CD1c-positive myeloid dendritic cell (primary cell): ENCODE results near the gene TUBGCP6.
"Not testable (repeated sequence)": the region's sequence is repeated elsewhere in the genome, so short reads cannot be mapped to it uniquely, and the experiment has no call there.

Experiments used
- DNase-seq: peaks from one replicate; pipeline ENCODE4 v3.0.0-alpha.2; 2016; ENCODE audit errors: extremely low spot score

Gene TUBGCP6

DNA sequence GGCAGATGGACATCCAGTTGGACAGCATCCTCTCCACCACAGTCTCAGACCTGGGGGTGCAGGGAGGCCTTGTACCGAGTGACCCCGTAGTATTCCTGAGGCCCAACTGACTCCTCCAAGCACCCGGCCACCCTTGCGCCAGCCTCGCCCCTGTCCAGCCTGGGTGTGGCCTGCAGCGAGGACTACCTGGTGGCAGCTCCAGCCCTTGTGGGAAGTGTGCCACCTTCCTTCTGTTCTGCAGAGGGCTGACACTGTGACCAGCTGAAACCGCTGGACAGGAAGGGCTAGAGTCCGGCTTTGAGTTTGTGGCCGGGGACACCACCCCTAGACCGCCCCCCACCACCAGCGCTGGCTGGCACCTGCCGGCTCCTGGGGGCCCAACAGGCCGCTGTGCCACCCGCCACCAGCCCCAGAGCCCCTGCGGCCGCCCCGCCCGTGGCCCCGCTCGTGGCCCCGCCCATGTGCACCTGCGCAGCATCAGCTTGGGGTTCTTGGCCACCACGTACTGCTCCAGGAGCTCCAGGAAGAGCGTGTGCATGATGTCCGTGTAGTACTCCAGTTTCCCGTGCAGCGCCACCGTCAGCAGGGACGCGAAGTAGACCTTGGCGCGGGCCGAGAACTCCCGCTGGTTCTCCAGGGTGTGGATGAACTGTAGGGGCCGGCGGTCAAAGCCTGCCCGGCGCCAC lies 35.3 kb upstream of the TUBGCP6 start:
- no peak for DNase-seq

DNA sequence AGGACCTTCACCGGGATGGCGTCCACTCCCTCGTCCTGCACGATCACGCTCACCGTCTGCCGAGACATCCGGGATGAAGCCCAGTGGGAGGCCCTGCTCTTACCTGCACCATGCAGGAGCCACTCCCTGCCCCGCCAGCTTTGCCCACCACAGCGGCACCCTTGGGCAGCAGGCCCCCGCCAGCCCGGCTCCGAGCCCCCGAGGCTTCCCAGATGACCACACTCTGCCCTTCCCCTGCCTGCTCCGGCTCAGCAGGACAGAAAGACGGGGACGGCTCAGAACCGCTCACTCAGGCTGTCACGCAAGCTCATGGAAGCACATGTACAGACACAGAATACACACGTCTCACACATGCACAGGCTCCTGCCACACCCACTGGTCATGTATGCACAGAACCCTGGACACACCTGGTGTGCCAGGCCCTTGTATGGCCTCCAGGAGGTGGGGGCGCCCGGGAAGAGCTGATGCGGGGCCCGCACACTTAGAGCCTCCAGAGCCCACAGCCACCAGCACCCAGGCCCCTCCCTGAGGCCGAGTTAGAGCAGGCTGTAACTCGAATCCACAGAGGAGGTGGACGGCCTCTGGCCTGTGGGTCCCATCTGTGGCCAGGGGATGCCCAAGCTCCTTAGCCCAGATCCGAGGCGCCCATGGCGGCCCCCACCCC lies 34.3 kb upstream of the TUBGCP6 start:
- no peak for DNase-seq

DNA sequence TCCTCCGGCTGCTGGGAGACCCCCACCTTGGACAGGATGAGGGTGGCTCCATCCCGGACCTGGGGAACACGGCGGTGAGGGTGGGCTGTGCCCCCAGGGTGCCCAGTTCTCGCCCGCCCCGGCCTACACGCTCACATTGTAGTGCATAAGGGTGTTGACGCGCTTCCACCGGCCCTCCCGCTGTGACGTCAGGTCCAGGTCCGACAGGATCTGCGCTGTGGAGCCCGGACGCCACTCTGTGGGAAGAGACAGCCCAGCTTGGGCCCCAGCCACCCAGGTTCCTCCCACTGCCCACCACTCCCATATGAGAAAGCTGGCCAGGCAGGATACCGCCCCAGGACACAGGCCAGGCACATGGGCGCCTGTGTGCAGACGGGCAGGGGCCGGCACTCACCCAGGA lies 33.6 kb upstream of the TUBGCP6 start:
- no peak for DNase-seq

DNA sequence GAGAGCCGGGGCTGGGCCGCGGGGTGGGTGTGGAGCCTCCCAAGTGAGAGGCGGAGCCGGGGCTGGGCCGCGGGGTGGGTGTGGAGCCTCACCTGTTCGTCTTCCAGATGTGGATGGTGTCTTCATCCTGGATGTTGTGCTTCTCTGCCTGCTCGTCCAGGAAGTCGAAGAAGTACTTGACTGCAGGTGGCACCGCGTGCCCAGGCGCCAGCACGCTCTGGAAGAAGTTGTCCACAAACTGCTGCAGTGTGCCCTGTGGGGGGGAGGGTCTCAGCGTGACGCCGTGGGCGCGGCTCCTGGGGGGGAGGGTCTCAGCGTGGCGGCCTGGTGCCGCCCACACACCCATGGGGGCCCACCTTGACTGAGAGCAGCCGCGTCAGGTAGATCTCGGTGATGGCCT lies 32.9 kb upstream of the TUBGCP6 start:
- no peak for DNase-seq

DNA sequence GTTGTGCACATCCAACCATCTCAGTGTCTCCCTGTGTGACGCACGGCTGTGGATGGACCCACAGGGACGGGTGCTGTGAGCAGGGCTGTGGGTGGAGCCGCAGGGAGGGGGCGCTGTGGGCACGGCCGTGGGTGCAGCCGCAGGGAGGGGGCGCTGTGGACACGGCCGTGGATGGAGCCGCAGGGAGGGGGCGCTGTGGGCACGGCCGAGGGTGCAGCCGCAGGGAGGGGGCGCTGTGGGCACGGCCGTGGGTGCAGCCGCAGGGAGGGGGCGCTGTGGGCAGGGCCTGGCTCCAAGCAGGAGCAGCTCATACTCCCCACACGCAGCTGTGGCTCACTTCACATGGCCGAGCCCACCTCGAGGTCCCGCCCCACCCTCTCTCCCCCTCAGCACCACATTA lies 31.3 kb upstream of the TUBGCP6 start:
- peak; percentile 60 for DNase-seq

DNA sequence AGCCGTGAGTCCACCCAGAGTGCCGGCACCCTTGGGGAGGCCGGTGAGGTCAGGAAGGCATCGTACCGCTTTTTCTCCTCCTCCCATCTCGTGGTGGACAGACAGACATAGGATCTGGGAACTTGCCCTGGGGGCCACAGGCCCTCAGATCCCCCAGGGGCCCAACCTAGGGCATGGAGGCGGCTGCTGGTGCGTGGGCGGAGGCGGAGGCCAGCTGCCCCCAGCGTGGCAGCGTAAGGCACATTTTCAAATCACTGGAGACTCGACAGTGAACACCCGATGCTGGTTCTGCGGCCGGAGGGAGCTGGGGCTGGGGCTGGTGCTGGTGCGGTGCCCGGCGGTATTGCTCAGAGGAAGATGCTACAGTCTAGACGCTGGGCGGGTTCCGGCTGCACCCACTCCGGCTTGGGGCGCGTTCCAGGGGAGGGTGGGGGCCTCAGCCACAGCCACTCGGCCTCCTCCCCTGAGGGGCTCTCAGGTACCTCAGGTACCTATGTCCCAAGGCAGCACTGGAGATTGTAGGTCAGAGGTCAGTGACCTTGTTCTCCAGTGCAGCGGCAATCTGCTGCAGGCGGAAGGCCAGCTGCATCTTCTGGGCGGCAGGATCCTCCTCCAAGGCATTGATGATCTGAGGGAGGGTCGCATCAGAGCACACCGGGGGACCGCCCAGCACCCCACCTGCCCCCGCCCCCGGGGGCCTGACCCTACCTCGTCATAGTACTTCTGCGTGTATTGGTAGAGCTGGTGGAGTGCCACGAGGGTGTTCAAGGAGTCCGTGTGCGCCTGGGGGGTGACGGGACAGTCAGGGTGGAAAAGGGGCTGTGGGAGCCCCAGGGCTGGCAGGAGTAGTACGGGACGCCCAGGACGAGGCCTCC lies 30.6 kb upstream of the TUBGCP6 start:
- DNase-seq = no peak

DNA sequence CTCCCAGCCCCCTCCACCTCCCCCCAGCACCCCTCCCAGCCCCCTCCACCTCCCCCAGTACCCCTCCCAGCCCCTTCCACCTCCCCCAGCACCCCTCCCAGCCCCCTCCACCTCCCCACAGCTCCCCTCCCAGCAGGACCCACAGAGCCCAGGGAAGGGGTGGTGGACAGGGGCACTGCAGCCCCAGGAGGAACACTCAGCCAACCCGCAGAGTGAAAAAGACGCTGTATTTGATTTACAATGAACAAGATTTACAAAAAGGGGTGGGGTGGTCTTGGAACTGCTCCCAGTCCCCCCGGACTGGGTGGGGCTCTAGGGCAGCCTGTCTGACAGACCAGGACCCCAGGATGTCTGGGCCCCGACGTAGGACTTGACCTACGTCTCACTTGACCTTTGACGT lies 29.9 kb upstream of the TUBGCP6 start:
- DNase-seq = no peak

DNA sequence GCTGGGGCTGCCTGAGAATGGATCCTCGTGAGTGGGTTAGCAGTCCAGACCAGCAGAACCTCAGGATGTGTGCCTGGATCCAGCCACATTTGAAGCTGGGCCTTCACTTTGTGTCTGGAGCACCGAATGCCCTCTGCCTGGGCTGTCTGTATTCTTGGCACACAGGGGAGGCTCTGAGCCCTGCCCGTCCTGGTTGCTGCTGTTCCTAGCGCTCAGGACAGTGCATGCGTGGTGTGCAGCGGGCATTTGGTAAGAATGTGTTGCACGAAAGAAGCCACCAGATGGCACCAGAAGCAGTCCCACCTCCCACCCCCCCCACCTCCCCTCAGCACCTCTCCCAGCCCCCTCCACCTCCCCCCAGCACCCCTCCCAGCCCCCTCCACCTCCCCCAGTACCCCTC lies 29.5 kb upstream of the TUBGCP6 start:
- peak; percentile 48 for DNase-seq

DNA sequence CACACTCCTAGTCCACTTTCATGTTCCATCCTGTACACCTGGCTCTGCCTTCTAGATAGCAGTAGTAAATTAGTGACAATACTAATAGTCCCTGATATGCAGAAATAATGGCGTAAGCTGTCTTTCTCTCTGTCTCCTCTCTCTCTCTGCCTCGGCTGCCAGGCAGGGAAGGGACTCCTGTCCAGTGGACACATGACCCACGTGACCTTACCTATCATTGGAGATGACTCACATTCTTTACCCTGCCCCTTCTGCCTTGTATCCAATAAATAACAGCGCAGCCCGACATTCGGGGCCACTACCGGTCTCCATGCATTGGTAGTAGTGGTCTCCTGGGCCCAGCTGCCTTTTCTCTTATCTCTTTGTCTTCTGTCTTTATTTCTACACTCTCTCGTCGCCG lies 29.0 kb upstream of the TUBGCP6 start:
- not testable (repeated sequence) for DNase-seq

DNA sequence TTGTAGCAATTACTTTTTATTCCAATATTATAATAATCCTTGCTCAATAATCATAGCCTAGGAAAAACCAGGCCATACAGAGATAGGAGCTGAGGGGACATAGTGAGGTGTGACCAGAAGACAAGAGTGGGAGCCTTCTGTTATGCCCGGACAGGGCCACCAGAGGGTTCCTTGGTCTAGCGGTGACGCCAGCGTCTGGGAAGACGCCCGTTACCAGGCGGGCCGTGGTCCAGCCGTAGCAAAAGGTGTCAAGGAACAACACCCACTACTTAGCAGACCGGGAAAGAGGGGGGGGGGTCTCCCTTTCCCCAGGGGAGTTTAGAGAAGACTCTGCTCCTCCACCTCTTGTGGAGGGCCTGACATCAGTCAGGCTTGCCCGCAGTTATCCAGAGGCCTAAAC lies 28.5 kb upstream of the TUBGCP6 start:
- not testable (repeated sequence) for DNase-seq

DNA sequence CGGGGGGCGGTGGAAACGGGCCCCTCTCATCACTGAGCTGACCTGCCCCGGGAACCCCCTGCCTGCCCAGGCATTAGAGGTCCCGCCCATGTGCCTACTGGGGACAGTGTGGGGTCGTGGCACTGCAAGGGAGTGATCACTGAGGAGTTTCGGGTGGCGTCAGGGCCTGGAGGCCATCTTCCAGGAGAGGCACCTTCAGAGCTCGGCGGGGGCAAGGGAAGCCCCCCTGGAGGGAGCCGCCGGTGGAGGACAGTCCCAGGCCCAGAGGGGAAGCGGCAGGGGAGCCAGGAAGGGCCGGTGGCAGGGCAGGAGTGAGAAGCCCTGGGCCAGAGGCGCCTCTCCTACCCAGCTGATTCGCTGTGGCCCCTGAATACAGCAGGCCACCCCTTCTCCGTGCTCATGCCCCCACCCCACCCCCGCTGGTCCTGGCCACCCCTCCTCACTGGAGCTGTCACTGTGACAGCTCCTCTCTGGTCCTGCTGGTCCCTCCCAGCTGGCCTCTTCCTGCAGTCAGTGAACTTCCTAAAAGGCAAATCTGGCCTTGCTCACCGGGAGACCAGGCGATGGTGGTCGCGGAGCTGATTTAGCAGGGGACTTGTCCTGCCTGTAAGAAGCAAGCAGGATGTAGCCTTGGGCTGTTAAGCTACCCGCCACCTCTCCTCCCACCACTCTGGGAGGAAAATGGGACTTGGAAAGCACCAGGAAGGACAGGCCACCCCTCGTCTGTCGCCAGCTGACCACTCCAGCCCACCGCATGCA lies 27.4 kb upstream of the TUBGCP6 start:
- DNase-seq = no peak

DNA sequence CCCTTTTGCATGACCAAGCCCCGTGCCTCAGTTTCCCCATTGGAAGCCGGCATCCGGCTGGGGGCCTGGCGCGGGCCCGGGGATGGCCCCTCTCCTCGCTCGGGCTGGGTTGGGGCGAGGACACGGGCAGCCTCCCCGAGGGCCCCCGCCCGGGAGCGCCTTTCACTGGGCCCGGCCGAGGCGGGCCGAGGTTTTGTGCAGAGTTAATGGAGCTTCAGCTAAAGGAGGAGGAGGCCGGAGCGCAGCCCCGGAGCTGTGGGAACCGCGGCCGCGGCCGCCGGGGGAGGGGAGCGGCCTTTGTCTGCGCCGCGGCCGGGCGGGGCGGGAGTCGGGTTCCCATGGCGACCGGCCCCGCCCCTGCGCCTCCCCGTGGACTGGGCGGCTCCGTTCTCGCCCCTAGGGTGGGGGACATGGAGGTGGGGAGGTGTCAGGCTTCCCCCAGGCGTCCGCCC lies 26.7 kb upstream of the TUBGCP6 start:
- DNase-seq = peak; percentile 59

DNA sequence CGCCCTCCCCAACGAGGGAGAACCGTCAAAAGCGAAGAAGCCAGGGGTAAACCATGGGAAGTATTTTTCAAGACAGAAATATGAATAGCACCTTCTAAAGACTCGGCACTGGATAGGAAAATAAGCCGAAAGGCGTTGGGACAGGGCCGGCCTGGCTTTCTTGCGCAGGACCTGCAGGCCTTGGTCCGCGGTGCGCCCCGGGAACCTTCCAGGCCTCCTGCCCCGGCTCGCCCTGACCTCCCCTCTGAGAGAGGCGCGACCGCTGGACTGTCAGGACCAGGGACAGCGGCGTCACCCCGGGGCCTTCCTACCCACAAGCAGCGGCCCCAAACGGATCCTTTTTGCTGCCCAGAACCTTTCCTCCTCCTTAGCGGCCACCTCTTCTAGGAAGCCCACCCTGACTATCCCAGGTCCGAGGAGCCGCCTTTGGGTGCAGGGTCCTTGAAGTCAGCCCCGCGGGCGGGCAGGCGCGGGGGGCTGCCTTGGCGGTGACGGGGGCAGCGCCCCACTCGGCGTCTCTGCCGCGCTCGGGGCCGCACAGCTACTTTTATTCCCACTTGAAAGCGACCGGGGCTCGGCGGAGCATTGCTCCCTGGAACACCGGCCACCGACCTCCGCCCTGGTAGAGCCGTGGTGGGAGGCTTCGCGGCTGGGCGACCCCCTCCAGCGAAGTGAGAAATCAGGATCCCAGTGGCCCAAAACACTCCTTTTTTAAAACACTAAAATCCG lies 26.0 kb upstream of the TUBGCP6 start:
- DNase-seq = peak; percentile 62

DNA sequence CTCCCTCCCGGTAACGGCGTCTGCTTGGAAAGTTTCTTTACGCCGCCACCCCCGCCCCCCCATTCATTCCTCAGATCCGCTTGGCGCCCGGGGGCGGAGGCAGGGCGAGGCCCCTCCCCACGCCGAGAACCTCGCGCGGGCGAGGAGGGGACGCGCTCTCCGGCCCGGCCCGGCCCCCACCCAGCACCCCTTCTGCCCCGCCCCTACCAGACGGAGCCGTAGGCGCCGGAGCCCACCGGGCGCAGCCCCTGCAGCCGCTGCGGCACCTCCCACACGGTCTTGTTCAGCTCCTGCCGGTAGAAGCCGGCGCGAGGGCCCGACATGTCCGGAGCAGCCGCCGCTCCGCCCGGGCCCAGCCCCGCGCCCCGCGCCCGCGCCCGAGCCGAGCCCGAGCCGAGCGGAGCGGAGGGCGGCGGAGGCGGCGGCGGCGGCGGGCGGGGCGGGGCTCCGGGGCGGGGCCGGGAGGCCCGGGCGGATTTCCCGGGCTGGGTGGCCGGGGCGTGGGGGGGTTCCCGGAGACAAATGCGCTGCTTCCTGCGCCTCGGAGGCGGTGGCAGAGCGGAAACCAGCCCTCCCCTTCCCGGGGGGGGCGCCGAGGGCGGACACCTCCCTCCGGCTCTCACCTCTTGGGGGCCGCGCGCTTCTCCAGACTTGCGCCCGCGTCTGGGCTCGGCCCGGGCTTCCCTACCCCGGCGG lies 25.3 kb upstream of the TUBGCP6 start, which contains the start of gene MAPK11:
MAPK11 (minus strand) TSS at position 411 of the 696 bp plus-strand sequence; CDS start at position 323, 88 bp downstream.
- DNase-seq = peak; percentile 59

DNA sequence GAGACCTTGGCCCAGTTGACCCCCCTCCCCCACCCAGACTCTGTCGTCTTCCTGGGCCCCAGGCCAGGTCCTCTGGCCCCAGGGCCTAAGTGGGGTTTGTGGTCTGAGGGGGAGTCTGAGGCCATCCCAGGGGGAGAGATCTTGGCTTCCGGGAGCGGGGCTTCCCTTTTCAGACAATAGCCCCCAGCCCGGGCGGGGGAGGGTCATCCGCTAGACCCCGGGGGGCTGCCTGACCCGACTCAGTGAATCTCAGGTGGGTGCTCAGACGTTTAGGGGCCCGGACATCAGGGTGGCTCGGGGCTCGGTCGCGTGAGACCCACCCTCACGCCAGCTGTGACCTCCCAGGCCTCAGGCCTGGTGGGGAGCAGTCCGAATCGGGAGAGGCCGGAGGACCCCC lies 24.7 kb upstream of the TUBGCP6 start:
- no peak for DNase-seq

DNA sequence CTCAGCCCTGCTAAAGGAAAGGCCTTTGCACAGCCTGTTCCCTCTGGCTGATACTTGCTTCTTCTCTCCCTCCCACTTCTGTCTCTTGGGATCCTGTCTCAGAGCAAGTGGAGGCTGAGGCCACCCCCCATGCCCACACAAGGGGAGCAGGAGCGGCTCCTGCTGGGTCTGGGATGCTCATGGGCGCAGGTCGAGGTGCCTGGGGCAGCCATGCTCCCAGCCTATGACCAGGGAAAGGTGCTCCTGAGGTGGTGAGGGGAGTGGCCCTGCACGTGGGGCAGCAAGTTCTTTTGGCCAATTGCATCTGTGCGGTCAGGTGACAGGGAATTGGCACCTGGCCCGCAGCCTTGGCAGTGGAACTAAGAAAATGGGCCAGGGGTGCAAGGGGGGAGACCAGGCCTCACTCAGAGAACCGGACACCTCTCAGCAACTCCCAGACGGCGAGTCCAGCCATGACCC lies 23.9 kb upstream of the TUBGCP6 start:
- DNase-seq = no peak

DNA sequence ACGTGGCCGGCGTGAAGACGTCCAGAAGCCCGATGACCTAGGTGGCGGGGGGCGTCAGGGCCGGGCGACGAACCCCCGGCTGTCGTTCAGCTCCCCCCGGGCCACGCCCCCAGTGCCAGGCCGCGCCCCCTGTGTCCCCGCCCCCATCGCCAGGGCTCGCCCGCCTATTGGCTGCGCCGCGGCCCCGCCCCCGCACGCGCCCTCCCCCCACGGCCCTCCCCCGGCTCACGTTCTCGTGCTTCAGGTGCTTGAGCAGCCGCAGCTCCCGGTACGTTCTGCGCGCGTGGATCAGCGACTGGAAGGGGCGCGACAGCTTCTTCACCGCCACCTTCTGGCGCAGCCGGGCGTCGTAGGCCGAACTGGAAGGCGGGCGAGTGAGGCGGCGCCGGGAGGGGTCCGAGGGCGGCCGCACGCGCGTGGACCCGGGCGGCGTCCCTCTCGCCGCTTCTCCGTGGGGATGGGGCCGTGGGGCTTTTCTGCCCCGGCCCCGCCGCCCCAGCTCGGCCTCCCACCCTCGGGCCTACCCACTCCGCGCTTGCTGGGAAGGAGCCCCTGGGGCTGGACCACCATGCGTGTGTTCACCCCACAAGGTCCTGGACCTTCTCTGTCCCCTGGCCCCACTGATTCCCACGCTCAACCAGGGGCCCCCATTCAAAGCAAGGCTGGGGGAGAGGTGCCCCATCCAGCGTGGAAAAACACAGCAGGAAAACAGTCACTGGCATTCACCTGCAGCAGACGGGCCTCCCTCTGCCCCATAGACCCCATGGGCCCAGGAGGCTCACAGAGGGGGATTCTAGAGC lies 23.0 kb upstream of the TUBGCP6 start:
- peak; percentile 59 for DNase-seq

DNA sequence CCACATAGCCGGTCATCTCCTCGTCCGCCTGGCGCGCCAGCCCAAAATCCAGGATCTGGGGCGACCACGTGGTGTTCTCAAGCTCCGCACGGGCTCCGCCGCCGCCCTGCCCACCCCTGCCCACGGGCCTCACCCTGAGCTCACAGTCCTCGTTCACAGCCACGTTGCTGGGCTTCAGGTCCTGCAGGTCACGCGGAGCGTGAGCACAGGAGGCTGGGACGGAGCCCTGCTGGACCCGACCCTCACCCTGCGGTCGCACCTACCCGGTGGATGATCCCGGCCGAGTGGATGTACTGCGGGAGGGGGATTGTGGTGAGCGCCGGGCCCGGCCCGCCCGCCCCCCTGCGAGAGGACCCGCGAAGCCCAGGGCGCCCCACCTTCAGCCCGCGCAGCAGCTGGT lies 22.2 kb upstream of the TUBGCP6 start:
- no peak for DNase-seq

DNA sequence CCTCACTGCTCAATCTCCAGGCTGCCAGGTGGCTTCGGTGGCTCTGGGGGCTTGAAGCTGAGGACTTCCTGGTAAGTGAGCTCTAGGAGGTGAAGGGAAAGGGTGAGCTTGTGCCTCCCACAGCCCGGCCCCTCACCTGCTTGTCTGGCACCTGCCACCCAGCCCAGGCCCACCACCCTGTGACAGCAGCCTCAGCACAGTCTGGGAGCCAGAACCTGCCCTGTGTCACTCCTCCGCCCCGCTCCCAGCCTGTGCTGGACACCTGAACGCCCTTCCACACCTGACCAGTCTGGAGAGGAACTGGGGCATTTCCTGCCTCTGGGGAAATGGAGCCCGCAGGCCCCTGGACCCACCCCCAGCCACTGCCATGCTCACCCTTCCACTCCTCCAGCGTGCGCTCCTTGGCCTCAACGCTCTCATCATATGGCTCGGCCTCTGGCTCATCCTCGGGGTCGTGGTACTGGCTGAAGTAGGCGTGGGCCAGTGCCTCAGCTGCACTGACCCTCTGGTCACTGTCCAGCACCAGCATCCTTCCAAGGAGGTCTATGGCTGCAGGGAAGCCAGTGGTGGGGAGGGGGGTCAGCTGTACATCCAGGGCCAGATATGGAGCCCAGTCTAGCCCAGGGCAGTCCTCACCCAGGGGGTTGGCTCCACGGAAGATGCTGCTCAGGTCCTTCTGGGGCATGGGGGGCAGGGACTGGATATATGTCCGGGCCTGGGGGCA lies 20.3 kb upstream of the TUBGCP6 start:
- DNase-seq = no peak
